CD4-positive, alpha-beta T cell treated with Interleukin-21 for 1 hour (primary cell): ENCODE data around the gene RTF1.

Source experiments
- DNase-seq: peaks from one replicate; pipeline ENCODE4 v3.0.0-alpha.2; 2020

Gene RTF1

GRCh38 chr15:41510728-41511127 lies 93.8 kb downstream of the RTF1 start:
- no peak for DNase-seq

- DNase-seq = no peak
Measured at GRCh38 chr15:41511331-41511898, 94.5 kb downstream of the RTF1 start.

- peak; percentile 18 for DNase-seq
Measured at GRCh38 chr15:41511899-41512369, 95.0 kb downstream of the RTF1 start.

GRCh38 chr15:41512512-41512939 lies 95.6 kb downstream of the RTF1 start:
- no peak for DNase-seq

- DNase-seq = peak; percentile 36
Measured at GRCh38 chr15:41512940-41513505, 96.1 kb downstream of the RTF1 start.

GRCh38 chr15:41513506-41514227 lies 96.8 kb downstream of the RTF1 start, which contains the start of gene LTK:
Gene LTK, minus strand, starts transcription at chr15:41513827. Its CDS starts 118 bp downstream, at chr15:41513709.
- peak; percentile 40 for DNase-seq

- DNase-seq = no peak
Measured at GRCh38 chr15:41517895-41518449, 101.1 kb downstream of the RTF1 start.

GRCh38 chr15:41520636-41521035 lies 103.7 kb downstream of the RTF1 start:
- DNase-seq = no peak

GRCh38 chr15:41521614-41522013 lies 104.7 kb downstream of the RTF1 start:
- DNase-seq = no peak

GRCh38 chr15:41523097-41523496 lies 106.2 kb downstream of the RTF1 start:
- no peak for DNase-seq

GRCh38 chr15:41530363-41530956 lies 113.6 kb downstream of the RTF1 start:
- DNase-seq = no peak
